HG03139 (cell line): ENCODE data around the gene IGSF21.
"Not testable (repeated sequence)": the region's sequence is repeated elsewhere in the genome, so short reads cannot be mapped to it uniquely, and the experiment has no call there.

Source experiments
- ATAC-seq: cut with Tn5 transposase; IDR thresholded peaks from one replicate; pipeline ENCODE4 v1.9.1; 2021; ENCODE audit not compliant: unreplicated experiment

The IGSF21 gene

GRCh38 chr1:18414872-18415447 is 307.4 kb downstream of the IGSF21 start:
- ATAC-seq = no peak

- ATAC-seq = no peak
These were observed 307.9 kb downstream of the IGSF21 start for GRCh38 chr1:18415448-18416027.

- ATAC-seq = not testable (repeated sequence)
These were observed 308.5 kb downstream of the IGSF21 start for GRCh38 chr1:18416126-18416525.

GRCh38 chr1:18417316-18418269 is 310.0 kb downstream of the IGSF21 start:
- ATAC-seq = no peak

GRCh38 chr1:18419113-18419844 is 311.7 kb downstream of the IGSF21 start:
- ATAC-seq = no peak

- no peak for ATAC-seq
These were observed 312.2 kb downstream of the IGSF21 start for GRCh38 chr1:18419845-18420184.

- ATAC-seq = no peak
These were observed 314.6 kb downstream of the IGSF21 start for GRCh38 chr1:18422076-18422777.

- ATAC-seq = no peak
These were observed 315.4 kb downstream of the IGSF21 start for GRCh38 chr1:18422954-18423353.

GRCh38 chr1:18426580-18426979 is 319.0 kb downstream of the IGSF21 start:
- no peak for ATAC-seq
